ENCODE data around the gene PLXNB3.

The PLXNB3 gene

GRCh38 chrX:153793291-153793690 is 29.2 kb downstream of the PLXNB3 start:
- no peak for DNase-seq (ENCODE audit: low read depth)

GRCh38 chrX:153794018-153794896 is 30.2 kb downstream of the PLXNB3 start, which contains the start of the genes IDH3G and SSR4:
Gene IDH3G, minus strand, starts transcription at chrX:153794375. Its CDS starts 49 bp downstream, at chrX:153794326.
Gene SSR4, plus strand, starts transcription at chrX:153794668. Its CDS starts 20 bp downstream, at chrX:153794688.
- DNase-seq (ENCODE audit: low read depth) = peak; percentile 88

- DNase-seq (ENCODE audit: low read depth) = no peak
Measured at GRCh38 chrX:153794897-153795816, 31.1 kb downstream of the PLXNB3 start.

GRCh38 chrX:153797415-153798015 is 33.5 kb downstream of the PLXNB3 start:
- DNase-seq (ENCODE audit: low read depth) = no peak

GRCh38 chrX:153799326-153799725 is 35.3 kb downstream of the PLXNB3 start:
- DNase-seq (ENCODE audit: low read depth) = no peak

- DNase-seq (ENCODE audit: low read depth) = no peak
Measured at GRCh38 chrX:153800177-153800722, 36.2 kb downstream of the PLXNB3 start.

- DNase-seq (ENCODE audit: low read depth) = no peak
Measured at GRCh38 chrX:153800746-153801145, 36.7 kb downstream of the PLXNB3 start.

- DNase-seq (ENCODE audit: low read depth) = no peak
Measured at GRCh38 chrX:153801669-153802068, 37.6 kb downstream of the PLXNB3 start.

- DNase-seq (ENCODE audit: low read depth) = no peak
Measured at GRCh38 chrX:153802513-153803045, 38.5 kb downstream of the PLXNB3 start.

GRCh38 chrX:153803211-153804099 is 39.4 kb downstream of the PLXNB3 start:
- DNase-seq (ENCODE audit: low read depth) = no peak

GRCh38 chrX:153804100-153804595 is 40.1 kb downstream of the PLXNB3 start:
- no peak for DNase-seq (ENCODE audit: low read depth)

- DNase-seq (ENCODE audit: low read depth) = no peak
Measured at GRCh38 chrX:153804621-153805020, 40.6 kb downstream of the PLXNB3 start.

GRCh38 chrX:153805436-153805835 is 41.4 kb downstream of the PLXNB3 start:
- no peak for DNase-seq (ENCODE audit: low read depth)

- DNase-seq (ENCODE audit: low read depth) = no peak
Measured at GRCh38 chrX:153806999-153807575, 43.0 kb downstream of the PLXNB3 start.

- no peak for DNase-seq (ENCODE audit: low read depth)
Measured at GRCh38 chrX:153807976-153808375, 43.9 kb downstream of the PLXNB3 start.

- DNase-seq (ENCODE audit: low read depth) = no peak
Measured at GRCh38 chrX:153812220-153812619, 48.2 kb downstream of the PLXNB3 start.

- DNase-seq (ENCODE audit: low read depth) = no peak
Measured at GRCh38 chrX:153813161-153813560, 49.1 kb downstream of the PLXNB3 start.

- no peak for DNase-seq (ENCODE audit: low read depth)
Measured at GRCh38 chrX:153814591-153815315, 50.7 kb downstream of the PLXNB3 start.

Data from T-helper 22 cell (primary cell).